K562 (cell line): ENCODE results near the gene DAGLA. TPM values are rescaled to one million over a fixed set of nuclear protein-coding genes. Genes with fewer than 3 reads are reported as not detected.

Experiments
- CBX1 ChIP-seq: sonication (generic); IDR thresholded peaks from 2 replicates; pipeline ENCODE4 v1.6.1; 2016; ENCODE audit warnings: antibody characterized with exemption, low read depth, mild to moderate bottlenecking
- ETV6 ChIP-seq, 3 experiments: fragments of 150-350 bp in 1 of 3; sonication (generic) in 1 of 3; formaldehyde crosslinking in 1 of 3; IDR thresholded peaks; 2 replicates each; pipeline versions ENCODE4 v1.6.1 to v1.8.0; 2014 to 2022; ENCODE audit warnings: borderline replicate concordance in 2 of 3, low read depth in 2 of 3, antibody characterized with exemption in 1 of 3, low read length in 1 of 3, mild to moderate bottlenecking in 1 of 3, missing genetic modification reagents in 1 of 3
- MCM7 ChIP-seq, 2 experiments: fragments of 450-650 bp; IDR thresholded peaks; 2 replicates each; pipeline ENCODE4 v1.6.1; 2016 to 2018
- MTA2 ChIP-seq: fragments of 450-650 bp; IDR thresholded peaks from 2 replicates; pipeline ENCODE4 v1.6.1; 2016; ENCODE audit warnings: low read depth
- MYNN ChIP-seq, 2 experiments: sonication (generic); formaldehyde crosslinking in 1 of 2; IDR thresholded peaks; 2 replicates each; pipeline versions ENCODE4 v1.5.0 to v1.6.1; 2016 to 2020; ENCODE audit warnings: antibody characterized with exemption in 1 of 2, missing genetic modification reagents in 1 of 2
- NCOA6 ChIP-seq: fragments of 450-650 bp; IDR thresholded peaks from 2 replicates; pipeline ENCODE4 v1.6.1; 2017; ENCODE audit warnings: mild to moderate bottlenecking
- NFATC3 ChIP-seq: fragments of 450-650 bp; IDR thresholded peaks from 2 replicates; pipeline ENCODE4 v1.6.1; 2017; ENCODE audit warnings: mild to moderate bottlenecking
- NR3C1 ChIP-seq: sonication (generic); formaldehyde crosslinking; IDR thresholded peaks from 2 replicates; pipeline ENCODE4 v1.8.1; 2022; ENCODE audit warnings: missing genetic modification reagents
- PTBP1 ChIP-seq: fragments of 200-400 bp; formaldehyde crosslinking; IDR thresholded peaks from 2 replicates; pipeline ENCODE4 v1.6.1; 2017; ENCODE audit warnings: low read depth, low read length
- STAG1 ChIP-seq: sonication (generic); formaldehyde crosslinking; IDR thresholded peaks from 2 replicates; pipeline ENCODE4 v1.5.0; 2020; ENCODE audit warnings: missing genetic modification reagents, borderline replicate concordance
- TRIM24 ChIP-seq, 2 experiments: fragments of 450-650 bp; IDR thresholded peaks; 2 replicates each; pipeline ENCODE4 v1.6.1; 2016
- YBX1 ChIP-seq: fragments of 450-650 bp; IDR thresholded peaks from 2 replicates; pipeline ENCODE4 v1.7.1; 2016; ENCODE audit warnings: mild to moderate bottlenecking
- ZNF12 ChIP-seq: sonication (generic); formaldehyde crosslinking; IDR thresholded peaks from 2 replicates; pipeline ENCODE4 v1.4.0; 2020; ENCODE audit warnings: mild to moderate bottlenecking, missing genetic modification reagents
- ZNF121 ChIP-seq: sonication (generic); formaldehyde crosslinking; conservative IDR thresholded peaks from 2 replicates; pipeline ENCODE4 v1.8.0; 2022; ENCODE audit warnings: missing genetic modification reagents
- ZNF507 ChIP-seq: conservative IDR thresholded peaks from 2 replicates; pipeline ENCODE4 v1.6.1; 2017; ENCODE audit warnings: missing genetic modification characterization, missing compliant biosample characterization
- ZNF668 ChIP-seq: fragments of 250-450 bp; sonication (Bioruptor Pico); IDR thresholded peaks from 2 replicates; pipeline ENCODE4 v1.8.0; 2022; ENCODE audit warnings: mild to moderate bottlenecking, inconsistent platforms
- ZNF785 ChIP-seq: fragments of 250-450 bp; sonication (Bioruptor Pico); IDR thresholded peaks from 2 replicates; pipeline ENCODE4 v1.4.0; 2020; ENCODE audit warnings: mild to moderate bottlenecking
- polyA plus RNA-seq, 8 experiments: library from polyadenylated mRNA; depleted of rRNA in 4 of 8; stranded (reverse) in 5 of 8; unstranded in 3 of 8; fragments of >200 nt; fragmentation: Nextera tagmentation in 2 of 8; fragmentation: Illumina TruSeq in 1 of 8; extraction: Ambion mirVana in 2 of 8; extraction: Trizol in 1 of 8; gene quantifications; 2 replicates each; pipeline versions ENCODE4 v1.2.1 to v1.2.3, GENCODE V29; 2011 to 2014; ENCODE audit warnings: inconsistent platforms in 1 of 8, missing spikeins in 1 of 8
- total RNA-seq, 7 experiments: library from RNA; depleted of rRNA in 6 of 7; stranded (reverse); fragments of >200 nt in 6 of 7; fragmentation: Illumina TruSeq in 2 of 7; extraction: Trizol in 2 of 7; gene quantifications; 2 replicates each; pipeline versions ENCODE4 v1.2.1 to v1.2.3, GENCODE V29; 2011 to 2021; ENCODE audit warnings: low replicate concordance in 1 of 7
- TF ChIP-seq, protein P1 (sequence below): fragments of 450-650 bp; conservative IDR thresholded peaks from 2 replicates; pipeline ENCODE4 v1.6.1; 2016; ENCODE audit warnings: missing genetic modification characterization, low read depth, mild to moderate bottlenecking, missing compliant biosample characterization, moderate library complexity
- TF ChIP-seq, protein P2 (sequence below), 2 experiments: fragments of 200-800 bp in 1 of 2; sonication (Bioruptor generic) in 1 of 2; sonication (generic) in 1 of 2; formaldehyde crosslinking in 1 of 2; IDR thresholded peaks in 1 of 2; conservative IDR thresholded peaks in 1 of 2; 2 replicates each; pipeline versions ENCODE4 v1.5.0 to v1.6.1; 2016 to 2020; ENCODE audit warnings: missing compliant biosample characterization in 1 of 2, missing genetic modification characterization in 1 of 2, missing genetic modification reagents in 1 of 2
- TF ChIP-seq, protein P3 (sequence below): fragments of 250-450 bp; sonication (Bioruptor Pico); IDR thresholded peaks from 2 replicates; pipeline ENCODE4 v1.5.0; 2020; ENCODE audit warnings: mild to moderate bottlenecking, borderline replicate concordance
- TF ChIP-seq, protein P4 (sequence below): fragments of 250-450 bp; sonication (Bioruptor Pico); IDR thresholded peaks from 2 replicates; pipeline ENCODE4 v1.5.0; 2021

The DAGLA gene
- total and polyA plus RNA-seq, 9 of the 15 experiments (the other 6 are each of a cell fraction or from before 2014, with no cell fraction given) = 0.03 to 0.16 (median 0.04) TPM; not detected in 4

DNA sequence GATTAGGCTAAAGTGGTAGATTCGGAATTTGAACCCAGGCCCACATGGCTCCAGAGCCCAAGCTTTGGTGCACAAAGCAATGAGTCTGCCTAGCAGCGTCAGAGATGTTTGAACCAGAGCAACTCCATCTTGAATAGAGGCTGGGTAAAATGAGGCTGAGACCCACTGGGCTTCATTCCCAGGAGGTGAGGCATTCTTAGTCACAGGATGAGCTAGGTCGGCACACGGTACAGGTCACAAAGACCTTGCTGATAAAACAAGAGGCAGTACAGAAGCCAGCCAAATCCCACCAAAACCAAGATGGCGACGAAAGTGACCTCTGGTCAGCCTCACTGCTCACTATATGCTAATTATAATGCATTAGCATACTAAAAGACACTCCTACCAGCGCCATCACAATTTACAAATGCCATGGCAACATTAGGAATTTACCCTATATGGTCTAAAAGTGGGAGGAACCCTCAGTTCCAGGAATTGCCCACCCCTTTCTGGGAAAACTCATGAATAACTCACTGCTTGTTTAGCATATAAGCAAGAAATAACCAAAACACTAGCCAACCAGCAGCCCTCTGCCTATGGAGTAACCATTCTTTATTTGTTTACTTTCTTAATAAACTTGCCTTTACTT, 40.3 kb upstream of the DAGLA start (continued):
- TF ChIP-seq, protein P1, sequence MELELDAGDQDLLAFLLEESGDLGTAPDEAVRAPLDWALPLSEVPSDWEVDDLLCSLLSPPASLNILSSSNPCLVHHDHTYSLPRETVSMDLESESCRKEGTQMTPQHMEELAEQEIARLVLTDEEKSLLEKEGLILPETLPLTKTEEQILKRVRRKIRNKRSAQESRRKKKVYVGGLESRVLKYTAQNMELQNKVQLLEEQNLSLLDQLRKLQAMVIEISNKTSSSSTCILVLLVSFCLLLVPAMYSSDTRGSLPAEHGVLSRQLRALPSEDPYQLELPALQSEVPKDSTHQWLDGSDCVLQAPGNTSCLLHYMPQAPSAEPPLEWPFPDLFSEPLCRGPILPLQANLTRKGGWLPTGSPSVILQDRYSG (tag) = peak; percentile 96
- no peak for TF ChIP-seq NFATC3
- no peak for TF ChIP-seq MYNN (IDR thresholded peaks at IDR 0.05)
- no peak for TF ChIP-seq MYNN (CRISPR knock-in tag; IDR thresholded peaks at IDR 0.05)
- TF ChIP-seq, protein P2, sequence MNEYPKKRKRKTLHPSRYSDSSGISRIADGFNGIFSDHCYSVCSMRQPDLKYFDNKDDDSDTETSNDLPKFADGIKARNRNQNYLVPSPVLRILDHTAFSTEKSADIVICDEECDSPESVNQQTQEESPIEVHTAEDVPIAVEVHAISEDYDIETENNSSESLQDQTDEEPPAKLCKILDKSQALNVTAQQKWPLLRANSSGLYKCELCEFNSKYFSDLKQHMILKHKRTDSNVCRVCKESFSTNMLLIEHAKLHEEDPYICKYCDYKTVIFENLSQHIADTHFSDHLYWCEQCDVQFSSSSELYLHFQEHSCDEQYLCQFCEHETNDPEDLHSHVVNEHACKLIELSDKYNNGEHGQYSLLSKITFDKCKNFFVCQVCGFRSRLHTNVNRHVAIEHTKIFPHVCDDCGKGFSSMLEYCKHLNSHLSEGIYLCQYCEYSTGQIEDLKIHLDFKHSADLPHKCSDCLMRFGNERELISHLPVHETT (CRISPR knock-in tag; conservative IDR thresholded peaks at IDR 0.05 in 1 of 2, IDR thresholded peaks at IDR 0.05 in 1 of 2) = peak in 1 of 2 experiments; percentile 85; a peak in 2 of 4 replicates
- TF ChIP-seq ZNF785 (CRISPR knock-in tag) = no peak
- no peak for TF ChIP-seq CBX1
- TF ChIP-seq ZNF507 = no peak
- no peak for TF ChIP-seq MTA2
- TF ChIP-seq NR3C1 (CRISPR knock-in tag) = no peak
- no peak for TF ChIP-seq NCOA6
- no peak for TF ChIP-seq YBX1
- no peak for TF ChIP-seq STAG1
- no peak for TF ChIP-seq TRIM24 (IDR thresholded peaks at IDR 0.05)
- TF ChIP-seq ZNF668 = no peak
- TF ChIP-seq, protein P3, sequence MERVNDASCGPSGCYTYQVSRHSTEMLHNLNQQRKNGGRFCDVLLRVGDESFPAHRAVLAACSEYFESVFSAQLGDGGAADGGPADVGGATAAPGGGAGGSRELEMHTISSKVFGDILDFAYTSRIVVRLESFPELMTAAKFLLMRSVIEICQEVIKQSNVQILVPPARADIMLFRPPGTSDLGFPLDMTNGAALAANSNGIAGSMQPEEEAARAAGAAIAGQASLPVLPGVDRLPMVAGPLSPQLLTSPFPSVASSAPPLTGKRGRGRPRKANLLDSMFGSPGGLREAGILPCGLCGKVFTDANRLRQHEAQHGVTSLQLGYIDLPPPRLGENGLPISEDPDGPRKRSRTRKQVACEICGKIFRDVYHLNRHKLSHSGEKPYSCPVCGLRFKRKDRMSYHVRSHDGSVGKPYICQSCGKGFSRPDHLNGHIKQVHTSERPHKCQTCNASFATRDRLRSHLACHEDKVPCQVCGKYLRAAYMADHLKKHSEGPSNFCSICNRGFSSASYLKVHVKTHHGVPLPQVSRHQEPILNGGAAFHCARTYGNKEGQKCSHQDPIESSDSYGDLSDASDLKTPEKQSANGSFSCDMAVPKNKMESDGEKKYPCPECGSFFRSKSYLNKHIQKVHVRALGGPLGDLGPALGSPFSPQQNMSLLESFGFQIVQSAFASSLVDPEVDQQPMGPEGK (CRISPR knock-in tag) = no peak
- no peak for TF ChIP-seq ETV6 (IDR thresholded peaks at IDR 0.05; ENCODE audit: borderline replicate concordance in 1 of 2, low read depth in 2 of 2, low read length in 1 of 2)
- TF ChIP-seq ETV6 (CRISPR knock-in tag; IDR thresholded peaks at IDR 0.05; ENCODE audit: borderline replicate concordance) = no peak
- TF ChIP-seq, protein P4, sequence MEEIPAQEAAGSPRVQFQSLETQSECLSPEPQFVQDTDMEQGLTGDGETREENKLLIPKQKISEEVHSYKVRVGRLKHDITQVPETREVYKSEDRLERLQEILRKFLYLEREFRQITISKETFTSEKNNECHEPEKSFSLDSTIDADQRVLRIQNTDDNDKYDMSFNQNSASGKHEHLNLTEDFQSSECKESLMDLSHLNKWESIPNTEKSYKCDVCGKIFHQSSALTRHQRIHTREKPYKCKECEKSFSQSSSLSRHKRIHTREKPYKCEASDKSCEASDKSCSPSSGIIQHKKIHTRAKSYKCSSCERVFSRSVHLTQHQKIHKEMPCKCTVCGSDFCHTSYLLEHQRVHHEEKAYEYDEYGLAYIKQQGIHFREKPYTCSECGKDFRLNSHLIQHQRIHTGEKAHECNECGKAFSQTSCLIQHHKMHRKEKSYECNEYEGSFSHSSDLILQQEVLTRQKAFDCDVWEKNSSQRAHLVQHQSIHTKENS (CRISPR knock-in tag) = no peak
- no peak for TF ChIP-seq PTBP1
- TF ChIP-seq MCM7 (IDR thresholded peaks at IDR 0.05) = no peak
- no peak for TF ChIP-seq ZNF12 (CRISPR knock-in tag)
- TF ChIP-seq ZNF121 (CRISPR knock-in tag) = no peak
